ENCODE data around the gene LAMC1.
"Not testable (repeated sequence)": the region's sequence is repeated elsewhere in the genome, so short reads cannot be mapped to it uniquely, and the experiment has no call there.

The LAMC1 gene

DNA sequence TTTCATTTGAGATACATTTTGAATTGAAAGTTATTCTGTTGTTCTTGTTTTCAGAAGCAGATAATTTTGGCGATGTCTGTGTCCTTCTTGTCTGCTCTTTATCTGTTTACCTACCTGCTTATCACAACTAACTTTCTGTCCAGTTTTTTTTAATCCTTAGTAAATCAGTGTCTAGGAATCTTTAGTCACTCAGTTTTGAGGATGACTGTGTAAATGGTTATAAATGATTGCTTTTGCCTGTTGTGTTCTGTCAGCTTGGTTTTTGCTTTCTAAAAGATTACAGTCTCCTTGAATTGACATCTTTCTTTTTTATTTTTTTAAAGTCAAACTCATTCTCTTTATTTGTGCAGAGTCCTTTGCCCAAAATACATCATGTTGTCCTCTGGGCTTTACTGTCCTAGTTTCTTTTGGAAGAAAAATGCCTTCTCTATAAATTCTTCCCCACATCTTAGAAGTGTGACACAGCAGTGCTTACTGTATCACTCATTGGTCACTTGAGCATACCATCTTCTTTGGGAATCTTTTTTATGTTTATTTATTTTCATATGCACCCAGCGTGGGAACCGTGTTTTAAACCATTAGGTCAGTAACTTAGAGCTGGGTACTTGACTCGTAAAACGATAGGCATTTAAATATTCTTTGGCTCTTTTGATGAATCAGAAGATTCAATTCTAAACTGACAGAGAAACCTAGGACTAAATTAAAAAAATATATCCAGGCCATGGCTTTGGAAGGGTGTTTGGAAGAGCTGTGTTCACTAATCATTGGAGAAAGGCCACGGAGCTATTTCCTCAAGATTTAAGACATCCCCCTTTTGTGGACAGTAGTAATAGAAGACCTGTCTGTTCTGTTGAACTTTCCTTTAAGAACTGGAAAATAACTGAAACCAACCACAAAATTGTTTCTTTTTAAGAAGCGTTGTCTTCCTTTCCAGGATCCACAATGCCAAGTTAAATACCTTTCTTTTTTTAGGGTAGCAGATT lies 20.9 kb downstream of the LAMC1 start:
- no peak for DNase-seq (ENCODE audit: low read depth)

GRCh38 chr1:183044893-183045649 lies 21.9 kb downstream of the LAMC1 start:
- DNase-seq (ENCODE audit: low read depth): no peak

DNA sequence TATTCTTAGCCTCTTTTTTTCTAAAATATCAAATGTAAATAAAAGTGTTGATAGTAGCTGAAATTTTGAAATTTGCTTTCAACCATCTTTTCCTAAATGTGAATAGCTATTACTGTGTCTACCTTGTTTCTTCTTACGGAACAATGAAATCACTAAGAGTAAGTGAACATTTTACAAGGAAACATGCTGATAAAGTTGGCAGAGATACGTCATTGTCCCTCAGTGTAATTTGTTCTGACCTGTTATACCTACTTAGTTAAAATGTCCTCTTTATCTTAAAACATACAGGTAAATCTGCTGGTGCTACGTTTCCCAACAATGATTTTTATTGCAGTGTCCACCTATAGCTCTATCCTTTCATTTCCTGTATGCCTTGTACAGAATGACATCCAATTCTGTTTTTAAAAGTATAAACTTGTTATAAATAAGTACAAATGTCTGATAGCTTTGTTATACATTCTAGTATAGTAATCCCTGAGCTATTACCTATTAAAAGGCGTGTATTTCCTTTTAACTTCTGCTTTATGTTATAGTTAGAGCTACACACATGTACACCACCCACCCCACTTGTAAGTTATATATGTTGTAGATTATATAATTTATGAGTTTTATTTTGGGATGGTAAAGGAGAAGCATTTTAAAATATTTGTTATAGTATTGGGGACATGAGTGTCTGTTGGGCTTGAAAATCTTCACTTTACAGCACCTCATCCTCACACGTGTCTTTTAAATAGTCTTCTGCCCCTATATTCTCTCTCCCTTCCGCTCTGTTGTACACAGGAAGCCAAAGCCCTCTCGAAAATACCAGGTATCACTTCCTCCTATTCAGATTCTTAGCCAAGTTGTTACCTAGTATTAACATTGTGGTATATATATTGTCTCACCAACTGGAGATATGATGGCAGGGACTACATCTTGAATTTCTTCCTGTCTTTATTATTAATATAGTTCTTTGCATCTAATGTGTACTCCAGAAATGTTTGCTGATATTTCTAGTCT lies 25.2 kb downstream of the LAMC1 start:
- DNase-seq (ENCODE audit: low read depth): no peak

GRCh38 chr1:183051546-183051945 lies 28.3 kb downstream of the LAMC1 start:
- DNase-seq (ENCODE audit: low read depth): no peak

GRCh38 chr1:183052861-183053260 lies 29.6 kb downstream of the LAMC1 start:
- no peak for DNase-seq (ENCODE audit: low read depth)

DNA sequence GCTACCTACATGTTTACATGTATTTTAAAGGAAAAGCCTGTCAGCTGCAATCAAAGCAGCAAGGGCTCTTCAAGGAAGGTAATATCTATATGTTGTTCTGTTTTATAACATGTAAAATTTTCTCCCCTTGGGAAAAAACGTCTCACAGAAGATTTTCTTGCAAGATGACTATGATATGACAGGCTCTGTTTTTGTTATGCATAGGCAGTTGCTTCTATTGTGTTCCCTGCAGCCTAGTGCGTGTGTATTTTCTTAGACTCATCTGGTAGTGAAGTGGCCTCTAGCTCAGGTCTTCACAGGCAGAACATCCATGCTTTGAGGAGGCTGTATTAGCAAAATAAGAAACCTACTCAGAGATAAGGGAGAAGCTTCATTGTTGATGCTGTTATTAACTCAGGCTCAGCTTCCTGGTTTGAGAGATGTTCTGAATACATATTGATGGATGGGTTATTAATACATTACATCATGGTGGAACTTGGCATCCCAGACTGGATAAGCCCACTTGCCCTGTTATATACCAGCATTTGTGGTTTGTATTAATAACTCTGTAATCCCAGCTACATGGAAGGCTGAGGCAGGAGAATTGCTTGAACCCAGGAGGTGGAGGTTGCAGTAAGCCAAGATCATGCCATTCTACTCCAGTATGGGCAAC lies 35.8 kb downstream of the LAMC1 start:
- no peak for DNase-seq (ENCODE audit: low read depth)

- DNase-seq (ENCODE audit: low read depth): no peak
Observed at GRCh38 chr1:183061194-183061593, 38.0 kb downstream of the LAMC1 start.

DNA sequence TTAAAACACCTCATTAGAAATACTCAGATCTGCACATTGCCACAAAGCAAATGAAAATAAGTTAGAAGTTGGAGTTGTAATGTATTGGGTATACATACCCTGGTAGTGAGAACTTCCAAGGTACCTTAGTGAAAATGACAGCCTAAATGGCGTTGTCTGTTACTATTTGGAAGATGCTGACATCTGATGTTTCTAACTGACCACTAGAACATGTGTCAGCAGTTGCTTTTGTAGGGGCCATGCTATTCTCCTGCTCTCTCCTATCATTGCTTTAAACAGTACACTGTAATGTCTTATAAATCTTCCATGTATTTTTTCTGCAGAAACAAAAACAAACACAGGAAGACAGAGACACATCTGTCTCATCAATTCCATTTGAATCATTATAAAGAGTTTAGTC lies 40.1 kb downstream of the LAMC1 start:
- DNase-seq (ENCODE audit: low read depth): no peak

DNA sequence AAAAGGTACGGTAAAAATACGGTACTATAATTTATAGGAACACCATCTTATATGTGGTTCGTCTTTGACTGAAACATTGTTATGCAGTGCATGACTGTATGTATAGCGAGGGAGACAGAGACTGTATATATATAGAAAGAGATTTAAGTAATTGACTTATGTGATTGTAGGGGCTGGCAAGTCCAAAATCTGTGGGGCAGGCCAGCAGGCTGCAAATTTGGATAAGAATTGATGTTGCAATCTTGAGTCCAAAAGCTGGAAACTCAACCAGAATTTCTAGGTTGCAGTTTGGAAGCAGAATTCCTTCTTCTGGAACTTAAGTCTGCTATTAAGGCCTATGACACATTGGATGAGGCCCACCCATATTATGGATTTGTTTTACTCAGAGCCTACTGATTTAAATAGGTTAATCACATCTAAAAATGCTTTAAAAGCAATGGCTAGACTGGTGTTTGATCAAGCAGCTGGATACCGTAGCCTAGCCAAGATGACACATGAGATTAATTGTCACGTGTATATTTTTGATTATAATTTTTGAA lies 42.0 kb downstream of the LAMC1 start:
- no peak for DNase-seq (ENCODE audit: low read depth)

DNA sequence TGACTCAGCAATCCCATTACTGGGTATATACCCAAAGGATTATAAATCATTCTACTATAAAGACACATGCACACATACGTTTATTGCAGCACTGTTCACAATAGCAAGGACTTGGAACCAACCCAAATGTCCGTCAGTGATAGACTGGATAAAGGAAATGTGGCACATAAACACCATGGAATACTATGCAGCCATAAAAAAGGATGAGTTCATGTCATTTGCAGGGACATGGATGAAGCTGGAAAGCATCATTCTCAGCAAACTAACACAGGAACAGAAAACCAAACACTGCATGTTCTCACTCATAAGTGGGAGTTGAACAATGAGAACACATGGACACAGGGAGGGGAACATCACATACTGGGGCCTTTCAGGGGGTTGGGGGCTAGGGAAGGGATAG lies 43.2 kb downstream of the LAMC1 start:
- not testable (repeated sequence) for DNase-seq (ENCODE audit: low read depth)

DNA sequence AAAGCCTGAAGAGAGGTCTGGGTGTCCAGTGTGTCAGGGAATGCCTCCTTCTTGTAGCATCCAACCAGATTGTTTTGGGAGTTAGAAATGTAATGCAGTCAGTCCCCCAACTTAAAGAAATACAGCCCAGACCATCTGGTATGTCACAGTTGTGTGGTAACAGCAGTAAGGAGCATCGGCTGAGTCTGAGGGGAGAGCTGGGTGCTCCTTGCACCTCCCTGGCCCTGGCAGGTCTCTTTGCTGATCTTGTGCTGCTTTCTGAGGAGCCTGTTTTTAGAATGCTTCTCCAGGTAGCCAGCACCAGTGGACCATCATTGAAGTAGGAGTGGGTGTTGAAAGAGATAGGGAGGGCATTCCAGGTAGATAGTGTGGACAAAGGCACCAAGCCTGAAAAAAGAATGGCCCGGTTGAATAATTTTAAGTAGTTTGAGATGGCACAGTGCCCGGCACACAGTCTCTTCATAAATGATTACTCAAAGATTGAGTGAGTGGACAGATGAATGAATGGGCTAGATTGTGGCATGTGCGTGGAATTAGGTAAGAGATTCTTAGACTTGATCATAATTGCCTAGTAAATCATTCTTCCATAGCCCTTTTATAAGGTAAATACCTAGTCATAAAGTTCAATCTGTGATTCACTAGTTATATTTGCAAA lies 46.5 kb downstream of the LAMC1 start:
- no peak for DNase-seq (ENCODE audit: low read depth)

DNA sequence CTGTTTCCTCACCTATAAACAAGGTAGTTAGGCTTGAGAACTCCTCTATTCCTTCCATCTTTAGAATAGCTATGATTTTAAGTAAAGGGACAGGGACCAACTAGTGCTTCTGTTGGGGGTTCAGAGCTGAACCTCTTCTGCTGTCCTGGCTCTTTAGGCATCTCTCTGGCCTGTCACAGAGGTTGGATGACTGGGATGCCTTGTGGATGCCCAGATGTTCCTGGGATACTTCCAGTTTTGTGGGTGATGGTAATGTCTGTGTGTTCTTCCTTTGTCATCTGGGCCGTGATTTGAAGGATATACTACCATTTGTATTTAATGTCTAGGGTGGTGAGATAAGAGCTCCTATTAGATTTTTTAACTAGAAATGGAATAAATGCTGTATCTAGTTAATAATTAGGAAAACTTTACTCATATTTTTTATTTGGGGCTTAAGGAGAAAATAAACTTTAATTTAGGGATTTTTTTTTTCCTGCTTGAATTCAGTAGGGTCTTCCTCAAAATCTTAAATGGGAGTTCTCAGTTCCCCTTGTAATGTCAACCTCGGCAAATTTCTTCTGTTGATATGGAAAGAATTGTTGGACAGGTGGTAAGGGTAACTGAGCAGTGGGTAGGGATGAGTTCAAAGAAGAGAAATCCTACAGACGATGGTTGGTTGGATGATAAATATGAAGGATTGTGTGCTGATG lies 47.2 kb downstream of the LAMC1 start:
- DNase-seq (ENCODE audit: low read depth): no peak

DNA sequence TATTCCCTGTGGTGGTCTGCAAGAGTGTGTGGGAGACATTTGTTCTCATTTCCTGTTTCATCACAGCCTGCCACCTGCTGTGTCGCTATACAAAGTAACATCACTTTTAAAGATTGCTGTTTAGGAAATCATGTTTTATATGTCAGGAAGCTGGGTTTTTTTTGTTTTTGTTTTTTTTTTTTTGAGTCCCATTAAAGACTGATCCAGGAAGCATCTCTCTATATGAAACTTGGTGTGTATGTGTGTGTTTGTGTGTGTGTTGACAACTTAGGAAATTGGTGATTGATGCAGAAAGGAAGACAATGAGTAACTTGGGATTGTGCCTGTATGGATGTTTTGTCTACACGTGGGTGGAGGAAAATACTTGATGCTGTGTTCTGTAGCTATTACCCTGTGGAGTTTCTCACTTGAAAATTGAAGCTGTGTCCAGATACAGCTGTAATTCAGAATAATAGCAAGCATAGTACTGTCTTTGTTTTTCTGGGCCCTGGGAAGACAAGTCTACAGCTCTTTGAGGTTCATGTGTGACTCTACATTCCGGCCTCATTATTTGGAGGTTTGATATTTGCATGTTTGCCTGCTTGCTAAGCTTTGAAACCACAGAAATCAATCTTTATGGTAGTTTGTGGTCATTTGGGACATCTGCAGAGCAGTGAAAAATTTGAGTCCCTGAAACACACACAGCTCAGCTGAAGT lies 47.9 kb downstream of the LAMC1 start:
- DNase-seq (ENCODE audit: low read depth): no peak

GRCh38 chr1:183072595-183072994 lies 49.4 kb downstream of the LAMC1 start:
- not testable (repeated sequence) for DNase-seq (ENCODE audit: low read depth)

DNA sequence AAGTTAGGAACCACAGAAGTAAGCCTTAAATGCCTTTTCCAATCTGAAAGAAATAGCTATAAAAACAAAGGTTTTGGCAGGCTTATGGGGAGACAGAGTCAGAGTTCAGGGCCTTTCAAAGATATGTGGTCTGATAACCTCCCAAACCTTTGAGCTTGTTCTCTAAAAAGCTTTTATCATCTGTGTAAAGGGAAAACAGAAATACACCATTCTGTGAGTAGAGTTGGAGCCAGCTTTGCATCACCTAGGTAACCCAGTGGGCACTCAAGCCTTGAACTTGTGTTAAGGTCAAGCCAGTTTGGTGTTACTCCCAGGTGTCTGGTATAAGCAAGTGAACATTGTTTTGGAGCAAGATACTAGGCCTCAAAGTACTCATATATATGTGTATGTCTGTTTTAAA lies 50.1 kb downstream of the LAMC1 start:
- no peak for DNase-seq (ENCODE audit: low read depth)

DNA sequence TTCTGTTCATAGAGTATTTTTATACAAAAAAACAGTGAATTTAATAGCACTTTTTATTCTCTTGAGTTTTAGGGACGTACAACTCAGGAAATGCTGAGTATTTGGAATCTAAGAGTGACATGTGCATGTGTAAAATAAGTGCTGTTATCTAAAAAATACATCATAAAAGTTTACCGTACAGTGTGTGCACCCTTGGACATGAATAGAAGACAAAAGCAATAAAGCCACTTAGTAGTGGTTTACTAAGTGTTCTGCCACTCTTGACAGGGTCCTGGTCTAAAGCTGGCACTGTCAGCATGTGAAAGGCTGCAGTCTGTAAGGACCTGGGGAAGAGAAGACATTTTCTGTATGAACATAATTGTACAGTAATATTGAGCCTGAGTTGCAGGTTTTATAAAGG lies 51.0 kb downstream of the LAMC1 start:
- DNase-seq (ENCODE audit: low read depth): no peak

DNA sequence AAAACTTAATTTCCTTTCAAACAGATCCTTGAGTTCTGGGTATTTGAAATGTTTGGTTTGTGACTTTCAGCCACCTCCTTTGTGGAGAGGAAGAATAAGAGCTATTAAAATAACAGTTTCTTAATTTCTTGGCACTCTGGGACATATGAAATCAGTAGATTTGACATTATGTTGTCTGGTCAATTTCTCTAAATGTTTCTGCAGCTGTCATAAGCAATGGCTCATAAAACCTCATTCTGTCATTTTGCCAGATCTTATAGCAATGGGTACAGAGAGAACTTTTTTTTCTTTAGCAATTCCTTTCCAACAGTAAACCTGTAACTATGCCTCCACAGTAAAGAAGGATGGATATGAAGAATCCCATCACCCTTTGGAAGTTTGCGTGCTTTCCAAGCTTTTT lies 52.6 kb downstream of the LAMC1 start:
- DNase-seq (ENCODE audit: low read depth): no peak

- DNase-seq (ENCODE audit: low read depth): no peak
Observed at GRCh38 chr1:183077097-183077496, 53.9 kb downstream of the LAMC1 start.

GRCh38 chr1:183079712-183080388 lies 56.6 kb downstream of the LAMC1 start:
- no peak for DNase-seq (ENCODE audit: low read depth)
